ENCODE measurements around the gene ATMIN. TPM values are rescaled to one million over a fixed set of nuclear protein-coding genes. Genes with fewer than 3 reads are reported as not detected.

Gene ATMIN
- total and polyA plus RNA-seq, 2 donors (not counting 1 experiment from before 2014, with no cell fraction given): 7.5 to 31.5 TPM

- Mint-ChIP-seq H3K9me3 (ENCODE audit: insufficient read depth) (no peaks in the 10 kb centered on the region), H3K4me3 (peak overlapping the region; percentile 65), H3K27me3 (no peaks in the 10 kb centered on the region), H3K27ac (peak overlapping the region; percentile 8), H3K4me1 (peaks cover 51% of the 10 kb centered on the region)
- 80% methylated on average over 9 of the region's 14 CpGs for WGBS (ENCODE audit: insufficient coverage)
- peaks cover 25 to 43% of the 10 kb centered on the region in 2 donors for H3K4me1 ChIP-seq (ENCODE audit: control insufficient read depth in 2 of 2, insufficient read depth in 2 of 2, low read length in 2 of 2)
- no peak for ATAC-seq (ENCODE audit: low read depth)
- TF ChIP-seq EZH2 (IDR thresholded peaks at IDR 0.05; ENCODE audit: borderline replicate concordance, insufficient read depth, low read depth, low read length, poor library complexity, severe bottlenecking) (no peak), CTCF (IDR thresholded peaks at IDR 0.05) (peak; percentile 81)
- POLR2A ChIA-PET: interaction anchor here (0.6 kb wide), 1 partner anchor 736 kb away, joined by 4 read pairs; no protein-coding TSS in a partner anchor
- CTCF ChIA-PET: interaction anchor here (0.7 to 9.4 kb wide), 6 partner anchors 14 to 307 kb away, joined by 4 to 99 read pairs (median 4); partner anchors contain the start of genes ATMIN and C16orf46
- peaks cover 69% of the 10 kb centered on the region for H3K79me2 ChIP-seq (ENCODE audit: control insufficient read depth, insufficient read depth, low read length)
- intact Hi-C loops (cut with micrococcal nuclease): no loop called here
- H3K27ac ChIP-seq (ENCODE audit: low read length in 2 of 2): no peak overlapping the region
- H3K4me2 ChIP-seq (replicated peaks; ENCODE audit: low read depth, low read length, poor library complexity, severe bottlenecking): peak overlapping the region; percentile 63
- H3K9me3 ChIP-seq (ENCODE audit: control extremely low read depth in 1 of 3, control insufficient read depth in 2 of 3, insufficient read depth in 1 of 3, low read length in 2 of 3): no peaks in the 10 kb centered on the region
- no peak overlapping the region for H2AFZ ChIP-seq (ENCODE audit: insufficient read depth, low read depth, low read length, poor library complexity, severe bottlenecking)
- peaks cover 20% of the 10 kb centered on the region for H4K20me1 ChIP-seq (ENCODE audit: control insufficient read depth, insufficient read depth, low read length, poor library complexity, severe bottlenecking)
- no peaks in the 10 kb centered on the region for H3K36me3 ChIP-seq (replicated peaks in 1 of 2; ENCODE audit: control extremely low read depth in 1 of 2, control insufficient read depth in 1 of 2, extremely low read depth in 1 of 2, insufficient read depth in 2 of 2, low read length in 1 of 2)
- H3K9ac ChIP-seq (ENCODE audit: low read length): peak overlapping the region; percentile 46
- peak overlapping the region in 4 of 5 experiments; percentile 3 to 48 (median 39) for H3K4me3 ChIP-seq (ENCODE audit: control extremely low read depth in 1 of 5, extremely low read depth in 1 of 5, insufficient read depth in 1 of 5, low read depth in 2 of 5, low read length in 4 of 5)
- H3K27me3 ChIP-seq (replicated peaks in 1 of 4; ENCODE audit: control extremely low read depth in 1 of 4, control insufficient read depth in 3 of 4, insufficient read depth in 4 of 4, low read length in 3 of 4): no peaks in the 10 kb centered on the region
- peak; percentile 71 for DNase-seq
Observed at GRCh38 chr16:81004646-81005353, 30.8 kb upstream of the ATMIN start.

All from B cell (primary cell).